Gastroesophageal sphincter (tissue), 3 donors: ENCODE results near the gene SPAAR.
A peak's percentile ranks its signal among the peaks of the same experiment; 100 is the strongest.

Experiments
- EP300 ChIP-seq: sonication (generic); formaldehyde crosslinking; IDR thresholded peaks from one replicate; pipeline ENCODE4 v1.6.1; 2017; ENCODE audit warnings: antibody characterized with exemption, mild to moderate bottlenecking
- POLR2A ChIP-seq, 2 donors: fragments of 450-650 bp; IDR thresholded peaks; one replicate each; pipeline ENCODE4 v1.6.1; 2017; ENCODE audit warnings: antibody characterized with exemption in 2 of 2, mild to moderate bottlenecking in 2 of 2, moderate library complexity in 1 of 2
- TF ChIP-seq, protein P1 (sequence below), 4 experiments: fragments of 200-600 bp in 2 of 4; fragments of 450-650 bp in 2 of 4; sonication (generic) in 1 of 4; IDR thresholded peaks; one replicate each; pipeline ENCODE4 v1.5.1; 2017 to 2019; ENCODE audit warnings: antibody characterized with exemption in 4 of 4, mild to moderate bottlenecking in 2 of 4, moderate library complexity in 2 of 4

DNA sequence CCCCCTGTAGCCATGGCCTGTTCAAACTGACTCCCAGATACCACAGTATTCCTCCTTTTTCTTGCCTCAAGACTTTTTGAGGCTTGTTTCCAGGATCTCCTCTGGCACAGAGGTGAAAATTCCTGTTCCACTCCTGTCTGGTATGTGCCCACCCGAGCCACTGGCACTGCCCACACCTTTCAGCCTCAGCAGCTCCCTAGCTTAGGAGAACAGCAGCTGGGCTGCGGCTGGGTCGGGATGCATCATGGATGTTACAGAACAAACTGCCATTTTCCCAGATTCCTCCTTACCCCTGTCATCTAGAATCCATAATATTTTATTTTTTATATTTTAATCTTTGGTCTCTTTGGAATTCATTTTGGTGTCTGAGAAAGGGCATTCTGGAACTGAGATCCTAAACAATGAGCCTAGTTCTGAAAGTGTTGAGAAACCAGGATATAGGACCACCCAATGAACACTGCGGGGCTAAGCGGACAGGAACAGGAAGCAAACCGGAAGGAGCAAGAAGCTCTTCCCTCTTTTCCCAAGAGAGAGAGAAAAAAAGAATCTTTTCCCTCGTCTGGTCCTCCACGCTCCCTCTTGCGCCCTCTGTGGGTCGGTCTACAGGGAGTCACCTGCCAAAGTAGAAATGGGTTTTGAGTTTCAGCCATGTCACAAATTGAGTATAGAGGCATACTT, 36.2 kb downstream of the SPAAR start:
- TF ChIP-seq POLR2A (IDR thresholded peaks at IDR 0.05) = no peak
- TF ChIP-seq, protein P1, sequence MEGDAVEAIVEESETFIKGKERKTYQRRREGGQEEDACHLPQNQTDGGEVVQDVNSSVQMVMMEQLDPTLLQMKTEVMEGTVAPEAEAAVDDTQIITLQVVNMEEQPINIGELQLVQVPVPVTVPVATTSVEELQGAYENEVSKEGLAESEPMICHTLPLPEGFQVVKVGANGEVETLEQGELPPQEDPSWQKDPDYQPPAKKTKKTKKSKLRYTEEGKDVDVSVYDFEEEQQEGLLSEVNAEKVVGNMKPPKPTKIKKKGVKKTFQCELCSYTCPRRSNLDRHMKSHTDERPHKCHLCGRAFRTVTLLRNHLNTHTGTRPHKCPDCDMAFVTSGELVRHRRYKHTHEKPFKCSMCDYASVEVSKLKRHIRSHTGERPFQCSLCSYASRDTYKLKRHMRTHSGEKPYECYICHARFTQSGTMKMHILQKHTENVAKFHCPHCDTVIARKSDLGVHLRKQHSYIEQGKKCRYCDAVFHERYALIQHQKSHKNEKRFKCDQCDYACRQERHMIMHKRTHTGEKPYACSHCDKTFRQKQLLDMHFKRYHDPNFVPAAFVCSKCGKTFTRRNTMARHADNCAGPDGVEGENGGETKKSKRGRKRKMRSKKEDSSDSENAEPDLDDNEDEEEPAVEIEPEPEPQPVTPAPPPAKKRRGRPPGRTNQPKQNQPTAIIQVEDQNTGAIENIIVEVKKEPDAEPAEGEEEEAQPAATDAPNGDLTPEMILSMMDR (IDR thresholded peaks at IDR 0.05) = peak; percentile 77 to 87 (median 83)
- TF ChIP-seq EP300 = no peak
